Measurements from ENCODE around the gene TLE4.

DNA sequence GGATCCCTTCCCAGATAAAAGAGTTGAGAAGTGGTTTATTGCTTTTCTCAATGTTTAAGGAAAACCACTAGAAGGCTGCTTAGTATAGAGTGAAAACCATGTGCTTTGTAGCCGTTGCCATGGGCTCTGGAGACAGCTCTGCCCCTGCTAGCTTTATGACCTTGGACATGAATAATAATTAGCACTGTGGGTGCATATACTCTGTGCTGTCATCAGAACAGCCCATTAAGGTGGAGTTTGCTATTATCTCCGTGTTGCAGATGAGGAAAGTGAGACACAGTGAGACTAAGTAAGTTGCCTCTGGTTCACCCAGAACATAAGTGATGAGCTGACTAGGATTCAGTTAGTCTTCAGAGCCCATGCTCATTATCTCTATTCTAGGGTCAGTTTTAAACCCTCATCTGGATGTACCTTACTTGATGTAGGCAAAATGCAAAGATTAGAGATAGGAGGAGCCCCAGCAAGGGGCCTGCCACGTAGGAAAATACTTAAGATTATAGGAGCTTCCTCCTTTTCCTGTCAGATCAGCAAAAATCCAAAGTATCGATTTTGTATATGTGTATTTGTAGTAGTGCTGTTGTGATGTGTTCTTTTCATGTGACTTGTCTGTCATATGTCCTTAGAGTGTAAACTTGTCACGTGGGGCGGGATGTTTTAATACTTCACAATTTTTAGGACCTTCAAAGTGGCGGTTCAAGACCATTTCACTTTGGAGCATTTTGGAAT lies 102.5 kb downstream of the TLE4 start:
- TF ChIP-seq, protein P1, sequence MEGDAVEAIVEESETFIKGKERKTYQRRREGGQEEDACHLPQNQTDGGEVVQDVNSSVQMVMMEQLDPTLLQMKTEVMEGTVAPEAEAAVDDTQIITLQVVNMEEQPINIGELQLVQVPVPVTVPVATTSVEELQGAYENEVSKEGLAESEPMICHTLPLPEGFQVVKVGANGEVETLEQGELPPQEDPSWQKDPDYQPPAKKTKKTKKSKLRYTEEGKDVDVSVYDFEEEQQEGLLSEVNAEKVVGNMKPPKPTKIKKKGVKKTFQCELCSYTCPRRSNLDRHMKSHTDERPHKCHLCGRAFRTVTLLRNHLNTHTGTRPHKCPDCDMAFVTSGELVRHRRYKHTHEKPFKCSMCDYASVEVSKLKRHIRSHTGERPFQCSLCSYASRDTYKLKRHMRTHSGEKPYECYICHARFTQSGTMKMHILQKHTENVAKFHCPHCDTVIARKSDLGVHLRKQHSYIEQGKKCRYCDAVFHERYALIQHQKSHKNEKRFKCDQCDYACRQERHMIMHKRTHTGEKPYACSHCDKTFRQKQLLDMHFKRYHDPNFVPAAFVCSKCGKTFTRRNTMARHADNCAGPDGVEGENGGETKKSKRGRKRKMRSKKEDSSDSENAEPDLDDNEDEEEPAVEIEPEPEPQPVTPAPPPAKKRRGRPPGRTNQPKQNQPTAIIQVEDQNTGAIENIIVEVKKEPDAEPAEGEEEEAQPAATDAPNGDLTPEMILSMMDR (conservative IDR thresholded peaks at IDR 0.05; ENCODE audit: low read depth, low read length), result no peak
- TF ChIP-seq EZH2phosphoT487 (IDR thresholded peaks at IDR 0.05; ENCODE audit: borderline replicate concordance, low read length) (no peak), EZH2 (IDR thresholded peaks at IDR 0.05; ENCODE audit: low read length, unreplicated experiment) (no peak)

Measured in PC-3 (cell line).